GM18907 (cell line): ENCODE measurements around the gene GCDH.

Experiments
- ATAC-seq: cut with Tn5 transposase; IDR thresholded peaks from one replicate; pipeline ENCODE4 v1.9.1; 2021; ENCODE audit warnings: mild to moderate bottlenecking, moderate library complexity; ENCODE audit not compliant: unreplicated experiment

The GCDH gene

DNA sequence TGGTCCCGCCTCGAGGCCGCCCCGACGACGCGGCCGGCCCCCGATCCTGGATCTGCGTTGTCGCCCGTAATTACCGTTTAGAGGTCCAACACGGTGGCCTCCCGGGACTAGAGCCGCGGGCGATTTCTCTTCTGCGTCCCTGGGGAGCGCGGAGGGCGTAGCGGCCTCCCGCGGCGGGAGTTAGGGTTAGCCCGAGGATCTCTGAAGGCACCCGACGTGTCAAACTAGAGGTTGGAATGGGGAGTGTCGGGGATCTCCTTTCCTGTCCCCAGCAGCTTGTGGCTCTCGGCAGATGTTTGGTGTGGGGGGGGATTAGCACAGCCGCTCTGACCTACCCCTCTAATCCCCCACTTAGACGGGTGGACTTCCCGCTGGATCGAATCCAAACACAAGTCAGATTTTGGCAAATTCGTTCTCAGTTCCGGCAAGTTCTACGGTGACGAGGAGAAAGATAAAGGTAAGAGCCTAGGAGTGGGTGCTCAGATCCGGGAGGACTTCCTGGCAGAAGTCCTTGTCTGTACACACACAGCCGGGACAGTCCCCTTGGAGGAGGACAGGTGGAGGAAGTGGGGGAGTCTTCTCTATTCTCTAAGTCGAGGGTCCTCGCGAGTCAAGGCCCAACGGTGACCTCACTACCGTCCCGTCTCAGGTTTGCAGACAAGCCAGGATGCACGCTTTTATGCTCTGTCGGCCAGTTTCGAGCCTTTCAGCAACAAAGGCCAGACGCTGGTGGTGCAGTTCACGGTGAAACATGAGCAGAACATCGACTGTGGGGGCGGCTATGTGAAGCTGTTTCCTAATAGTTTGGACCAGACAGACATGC lies 48.0 kb downstream of the GCDH start:
- peak; percentile 6 for ATAC-seq

DNA sequence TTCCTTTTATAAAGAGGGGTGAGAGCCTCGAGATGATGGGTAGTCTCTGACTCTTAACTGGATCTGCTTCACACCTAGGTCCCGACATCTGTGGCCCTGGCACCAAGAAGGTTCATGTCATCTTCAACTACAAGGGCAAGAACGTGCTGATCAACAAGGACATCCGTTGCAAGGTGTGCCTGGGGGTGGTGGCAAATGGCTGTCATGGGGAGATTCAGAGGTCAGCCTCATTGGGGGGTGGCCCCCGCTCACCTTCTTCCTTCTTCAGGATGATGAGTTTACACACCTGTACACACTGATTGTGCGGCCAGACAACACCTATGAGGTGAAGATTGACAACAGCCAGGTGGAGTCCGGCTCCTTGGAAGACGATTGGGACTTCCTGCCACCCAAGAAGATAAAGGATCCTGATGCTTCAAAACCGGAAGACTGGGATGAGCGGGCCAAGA lies 49.0 kb downstream of the GCDH start:
- no peak for ATAC-seq

GRCh38 chr19:12940897-12941296 lies 49.9 kb downstream of the GCDH start:
- ATAC-seq: no peak

DNA sequence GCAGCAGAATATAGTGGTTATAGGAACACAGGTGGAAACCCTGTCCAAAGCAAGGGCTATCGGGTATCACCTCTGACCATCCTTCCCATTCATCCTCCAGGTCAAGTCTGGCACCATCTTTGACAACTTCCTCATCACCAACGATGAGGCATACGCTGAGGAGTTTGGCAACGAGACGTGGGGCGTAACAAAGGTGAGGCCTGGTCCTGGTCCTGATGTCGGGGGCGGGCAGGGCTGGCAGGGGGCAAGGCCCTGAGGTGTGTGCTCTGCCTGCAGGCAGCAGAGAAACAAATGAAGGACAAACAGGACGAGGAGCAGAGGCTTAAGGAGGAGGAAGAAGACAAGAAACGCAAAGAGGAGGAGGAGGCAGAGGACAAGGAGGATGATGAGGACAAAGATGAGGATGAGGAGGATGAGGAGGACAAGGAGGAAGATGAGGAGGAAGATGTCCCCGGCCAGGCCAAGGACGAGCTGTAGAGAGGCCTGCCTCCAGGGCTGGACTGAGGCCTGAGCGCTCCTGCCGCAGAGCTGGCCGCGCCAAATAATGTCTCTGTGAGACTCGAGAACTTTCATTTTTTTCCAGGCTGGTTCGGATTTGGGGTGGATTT lies 52.6 kb downstream of the GCDH start:
- no peak for ATAC-seq

DNA sequence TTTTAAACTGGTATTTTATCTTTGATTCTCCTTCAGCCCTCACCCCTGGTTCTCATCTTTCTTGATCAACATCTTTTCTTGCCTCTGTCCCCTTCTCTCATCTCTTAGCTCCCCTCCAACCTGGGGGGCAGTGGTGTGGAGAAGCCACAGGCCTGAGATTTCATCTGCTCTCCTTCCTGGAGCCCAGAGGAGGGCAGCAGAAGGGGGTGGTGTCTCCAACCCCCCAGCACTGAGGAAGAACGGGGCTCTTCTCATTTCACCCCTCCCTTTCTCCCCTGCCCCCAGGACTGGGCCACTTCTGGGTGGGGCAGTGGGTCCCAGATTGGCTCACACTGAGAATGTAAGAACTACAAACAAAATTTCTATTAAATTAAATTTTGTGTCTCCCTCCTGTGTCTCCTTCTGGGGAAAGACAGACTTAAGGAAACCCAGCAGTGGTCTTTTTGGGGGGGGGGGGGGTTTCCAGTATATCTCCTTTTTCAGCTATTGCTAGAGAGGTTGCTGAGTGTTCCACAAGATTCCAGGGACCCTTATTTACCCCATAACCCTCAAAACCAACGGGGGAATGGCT lies 53.2 kb downstream of the GCDH start:
- no peak for ATAC-seq

DNA sequence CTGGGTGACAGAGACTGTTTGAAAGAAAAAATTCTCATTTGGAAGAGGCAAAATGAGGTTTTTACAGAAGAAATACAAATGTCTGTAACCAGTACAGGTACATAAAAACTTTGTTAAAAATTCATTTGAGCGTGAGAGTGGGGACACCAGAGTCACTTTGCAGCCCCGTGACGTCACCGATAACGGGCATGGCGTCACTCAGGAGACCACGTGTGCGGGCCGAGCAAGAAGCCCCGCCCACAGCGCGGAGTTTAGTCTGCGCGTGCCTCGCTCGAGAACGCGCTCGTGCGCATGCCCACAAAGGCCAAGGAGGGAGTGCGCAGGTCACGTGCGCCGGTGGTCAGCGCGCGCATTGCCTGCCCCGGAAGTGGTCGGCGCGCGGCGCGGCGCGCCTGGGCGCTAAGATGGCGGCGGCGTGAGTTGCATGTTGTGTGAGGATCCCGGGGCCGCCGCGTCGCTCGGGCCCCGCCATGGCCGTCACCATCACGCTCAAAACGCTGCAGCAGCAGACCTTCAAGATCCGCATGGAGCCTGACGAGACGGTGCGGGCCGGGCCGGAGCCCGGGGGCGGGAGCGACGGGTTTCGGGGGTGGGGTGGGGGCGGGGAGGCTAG lies 54.6 kb downstream of the GCDH start, which contains the start of gene RAD23A:
Gene RAD23A, plus strand, starts transcription at position 384 of the 613 bp plus-strand sequence. Its CDS starts 87 bp downstream, at position 471.
- ATAC-seq: peak; percentile 74

DNA sequence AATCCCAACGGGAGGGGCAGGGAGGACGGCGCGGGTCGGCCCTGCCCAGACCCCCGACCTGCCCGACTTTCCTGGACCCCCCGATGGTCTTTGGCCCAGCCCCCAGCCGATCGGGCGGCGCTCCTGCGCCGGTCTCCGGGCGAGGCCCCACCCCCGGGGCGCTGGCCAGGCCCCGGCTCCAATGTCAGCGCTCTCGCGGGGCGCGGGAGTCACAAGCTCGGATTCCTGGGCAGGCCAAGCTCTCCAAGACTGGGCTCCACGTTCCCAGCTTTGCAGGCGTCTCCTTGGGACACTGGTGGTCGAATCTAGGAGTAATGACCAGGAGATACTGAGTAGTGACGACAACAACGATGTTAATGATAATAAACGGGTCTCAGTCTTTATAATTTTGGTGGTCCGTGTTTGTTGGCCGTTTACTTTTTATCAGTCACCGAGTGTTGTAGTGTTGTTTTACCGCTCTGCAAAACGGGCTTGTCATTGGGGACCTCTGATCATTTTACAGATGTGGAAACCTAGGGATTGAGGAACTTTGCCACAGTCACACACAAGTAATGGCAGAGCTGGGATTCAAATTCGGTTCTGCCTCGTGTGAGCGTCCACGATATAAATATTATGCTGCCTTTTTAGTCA lies 55.2 kb downstream of the GCDH start:
- ATAC-seq: peak; percentile 29

DNA sequence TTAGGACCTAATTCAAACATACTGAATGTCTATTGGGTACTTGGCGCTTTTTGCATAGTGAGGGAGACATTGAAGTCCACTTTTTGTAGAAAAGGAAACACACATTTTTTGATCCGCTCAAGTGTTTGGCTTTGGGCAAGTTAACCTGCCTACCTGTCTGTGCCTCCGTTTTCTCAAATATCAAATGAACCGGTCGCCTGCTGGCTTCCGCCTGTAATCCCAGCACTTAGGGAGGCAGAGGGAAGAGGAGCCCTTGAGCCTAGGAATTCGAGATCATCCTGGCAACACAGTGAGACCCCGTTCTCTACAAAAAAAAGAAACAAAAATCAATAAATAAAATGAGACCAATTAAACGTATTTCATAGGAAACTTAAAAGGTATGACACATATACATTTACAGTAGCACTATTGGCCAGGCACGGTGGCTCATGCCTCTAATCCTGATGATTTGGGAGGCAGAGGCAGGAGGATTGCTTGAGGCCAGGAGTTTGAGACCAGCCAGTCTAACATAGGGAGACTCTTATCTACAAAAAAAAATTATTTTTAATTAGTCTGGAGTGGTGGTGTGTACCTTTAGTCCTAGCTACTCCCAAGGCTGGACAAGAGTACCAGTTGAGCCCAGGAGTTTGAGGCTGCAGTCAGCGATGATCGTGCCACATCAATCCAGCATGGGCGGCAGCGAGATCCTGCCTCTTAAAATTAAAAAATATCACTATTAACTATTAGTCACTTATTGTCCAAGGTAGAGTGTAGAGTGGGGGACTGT lies 56.0 kb downstream of the GCDH start:
- ATAC-seq: no peak

GRCh38 chr19:12947702-12948611 lies 57.0 kb downstream of the GCDH start:
- ATAC-seq: no peak

GRCh38 chr19:12948612-12949362 lies 57.8 kb downstream of the GCDH start:
- ATAC-seq: no peak
